KOPT-K1 (cell line): ENCODE results near the gene CHORDC1.
"Not testable (repeated sequence)": the region's sequence is repeated elsewhere in the genome, so short reads cannot be mapped to it uniquely, and the experiment has no call there.

Experiments
- H3K27ac ChIP-seq: fragments of 200-600 bp; sonication (generic); 2 replicates; pipeline ENCODE4 v1.5.1; 2016; ENCODE audit warnings: antibody characterized with exemption, mild to moderate bottlenecking, low read depth, low read length; ENCODE audit not compliant: poor library complexity, severe bottlenecking
- H3K36me3 ChIP-seq: fragments of 200-600 bp; sonication (generic); 2 replicates; pipeline ENCODE4 v1.5.1; 2017; ENCODE audit warnings: antibody characterized with exemption, mild to moderate bottlenecking, low read length, moderate library complexity; ENCODE audit not compliant: insufficient read depth
- H3K9me3 ChIP-seq: fragments of 200-600 bp; sonication (generic); 2 replicates; pipeline ENCODE4 v1.5.1; 2017; ENCODE audit warnings: antibody characterized with exemption, low read length, mild to moderate bottlenecking; ENCODE audit not compliant: insufficient read depth, poor library complexity, severe bottlenecking

The CHORDC1 gene

GRCh38 chr11:90222459-90223247, at the start of gene CHORDC1:
TSS of gene CHORDC1 (minus strand) at chr11:90223049. CDS start at chr11:90222954, 95 bp downstream.
- H3K9me3 ChIP-seq: no peaks in the 10 kb centered on the region
- H3K27ac ChIP-seq: peak within 1 kb of the TSS; percentile 87
- peaks cover 20% of the 10 kb centered on the region for H3K36me3 ChIP-seq

- no peak overlapping the region for H3K27ac ChIP-seq
- H3K9me3 ChIP-seq: no peaks in the 10 kb centered on the region
- no peaks in the 10 kb centered on the region for H3K36me3 ChIP-seq
Observed at GRCh38 chr11:90257158-90257525, 34.3 kb upstream of the CHORDC1 start.

- Histone ChIP-seq H3K9me3 (no peaks in the 10 kb centered on the region), H3K27ac (no peak overlapping the region), H3K36me3 (no peaks in the 10 kb centered on the region)
Observed at GRCh38 chr11:90256404-90257157, 33.7 kb upstream of the CHORDC1 start.

GRCh38 chr11:90254065-90254464, 31.2 kb upstream of the CHORDC1 start:
- no peaks in the 10 kb centered on the region for H3K9me3 ChIP-seq
- no peaks in the 10 kb centered on the region for H3K36me3 ChIP-seq
- H3K27ac ChIP-seq: no peak overlapping the region

- no peak overlapping the region for H3K27ac ChIP-seq
- no peaks in the 10 kb centered on the region for H3K9me3 ChIP-seq
- no peaks in the 10 kb centered on the region for H3K36me3 ChIP-seq
Observed at GRCh38 chr11:90252053-90252452, 29.2 kb upstream of the CHORDC1 start.

GRCh38 chr11:90251599-90251998, 28.8 kb upstream of the CHORDC1 start:
- no peaks in the 10 kb centered on the region for H3K9me3 ChIP-seq
- no peak overlapping the region for H3K27ac ChIP-seq
- H3K36me3 ChIP-seq: no peaks in the 10 kb centered on the region

GRCh38 chr11:90250970-90251369, 28.1 kb upstream of the CHORDC1 start:
- no peak overlapping the region for H3K27ac ChIP-seq
- no peaks in the 10 kb centered on the region for H3K9me3 ChIP-seq
- no peaks in the 10 kb centered on the region for H3K36me3 ChIP-seq

GRCh38 chr11:90246468-90246867, 23.6 kb upstream of the CHORDC1 start:
- no peaks in the 10 kb centered on the region for H3K9me3 ChIP-seq
- no peaks in the 10 kb centered on the region for H3K36me3 ChIP-seq
- no peak overlapping the region for H3K27ac ChIP-seq

GRCh38 chr11:90243534-90243933, 20.7 kb upstream of the CHORDC1 start:
- H3K36me3 ChIP-seq: no peaks in the 10 kb centered on the region
- no peaks in the 10 kb centered on the region for H3K9me3 ChIP-seq
- H3K27ac ChIP-seq: no peak overlapping the region

- H3K27ac ChIP-seq: no peak overlapping the region
- no peaks in the 10 kb centered on the region for H3K9me3 ChIP-seq
Observed at GRCh38 chr11:90242894-90243416, 20.1 kb upstream of the CHORDC1 start.

GRCh38 chr11:90241414-90241813, 18.6 kb upstream of the CHORDC1 start:
- no peaks in the 10 kb centered on the region for H3K36me3 ChIP-seq
- H3K9me3 ChIP-seq: no peaks in the 10 kb centered on the region
- H3K27ac ChIP-seq: no peak overlapping the region

More at GRCh38 chr11:90242894-90243416, 20.1 kb upstream of the CHORDC1 start:
- no peaks in the 10 kb centered on the region for H3K36me3 ChIP-seq

GRCh38 chr11:90239967-90240636, 17.3 kb upstream of the CHORDC1 start:
- not testable (repeated sequence) for H3K9me3 ChIP-seq, H3K36me3 ChIP-seq, H3K27ac ChIP-seq

GRCh38 chr11:90237004-90237403, 14.2 kb upstream of the CHORDC1 start:
- Histone ChIP-seq H3K9me3 (no peaks in the 10 kb centered on the region), H3K36me3 (no peaks in the 10 kb centered on the region), H3K27ac (no peak overlapping the region)

GRCh38 chr11:90235526-90235925, 12.7 kb upstream of the CHORDC1 start:
- no peaks in the 10 kb centered on the region for H3K9me3 ChIP-seq

GRCh38 chr11:90234977-90235376, 12.1 kb upstream of the CHORDC1 start:
- H3K9me3 ChIP-seq: no peaks in the 10 kb centered on the region

More at GRCh38 chr11:90235526-90235925, 12.7 kb upstream of the CHORDC1 start:
- H3K36me3 ChIP-seq: no peaks in the 10 kb centered on the region
- no peak overlapping the region for H3K27ac ChIP-seq

More at GRCh38 chr11:90234977-90235376, 12.1 kb upstream of the CHORDC1 start:
- H3K27ac ChIP-seq: no peak overlapping the region
- H3K36me3 ChIP-seq: no peaks in the 10 kb centered on the region
